A549 treated with AZD2906 at 1 μM for 4 hours (cell line): ENCODE data around the gene PHF24. TPM values are rescaled to one million over a fixed set of nuclear protein-coding genes. Genes with fewer than 3 reads are reported as not detected.

Experiments
- total RNA-seq: library from RNA; stranded (reverse); fragments of 200-300 nt; extraction: Qiagen RNA extraction; gene quantifications from 5 replicates; pipeline ENCODE4 v1.2.3, GENCODE V29; 2022

Gene PHF24
- 0.07 to 0.19 TPM (median 0.13 TPM) in 5 replicates for total RNA-seq

GRCh38 chr9:34957492-34958410 is at the start of gene PHF24:
PHF24 (plus strand) TSS chr9:34958285; CDS start chr9:34971299, 13,014 bp downstream.

GRCh38 chr9:34989003-34989945 is 31.2 kb downstream of the PHF24 start, which contains the start of gene DNAJB5:
DNAJB5 (plus strand) TSS chr9:34989745; CDS start chr9:34990631, 886 bp downstream.

Other genes with a start within 250 kb of the PHF24 start
- not detected in 5 replicates for gene CCL21, start 248.1 kb upstream of the PHF24 start, total RNA-seq
- 9.5 to 13.6 TPM (median 12.0 TPM) in 5 replicates for gene DNAJB5, start 31.5 kb downstream of the PHF24 start, total RNA-seq
- 259 to 281 TPM (median 276 TPM) in 5 replicates for gene VCP, start 114.3 kb downstream of the PHF24 start, total RNA-seq
- gene FANCG, start 121.7 kb downstream of the PHF24 start, total RNA-seq: 36.8 to 53.2 TPM (median 49.2 TPM) in 5 replicates
- 40.4 to 52.7 TPM (median 49.8 TPM) in 5 replicates for gene PIGO, start 138.3 kb downstream of the PHF24 start, total RNA-seq
- 220 to 269 TPM (median 247 TPM) in 5 replicates for gene STOML2, start 144.8 kb downstream of the PHF24 start, total RNA-seq
- 7.8 to 12.9 TPM (median 12.3 TPM) in 5 replicates for gene ATOSB, start 157.6 kb downstream of the PHF24 start, total RNA-seq
- gene UNC13B, start 203.7 kb downstream of the PHF24 start, total RNA-seq: 9.7 to 12.2 TPM (median 10.8 TPM) in 5 replicates